Testis (tissue), 3 donors: ENCODE measurements around the gene TBL1XR1. TPM values are rescaled to one million over a fixed set of nuclear protein-coding genes. Genes with fewer than 3 reads are reported as not detected.
"Not testable (repeated sequence)": the region's sequence is repeated elsewhere in the genome, so short reads cannot be mapped to it uniquely, and the experiment has no call there.

Experiments
- DNase-seq: peaks from one replicate; pipeline ENCODE4 v3.0.0-alpha.2; 2019
- H3K27ac ChIP-seq, 2 donors: fragments of 200-600 bp; sonication (generic); one replicate each; pipeline ENCODE4 v1.5.1; 2019
- H3K27me3 ChIP-seq: fragments of 200-600 bp; sonication (generic); one replicate; pipeline ENCODE4 v1.5.1; 2019
- H3K36me3 ChIP-seq: fragments of 200-600 bp; sonication (generic); one replicate; pipeline ENCODE4 v1.5.1; 2017; ENCODE audit warnings: low read depth; ENCODE audit errors: missing control alignments
- H3K4me1 ChIP-seq: fragments of 200-600 bp; sonication (generic); one replicate; pipeline ENCODE4 v1.5.1; 2019
- H3K4me3 ChIP-seq, 2 donors: fragments of 200-600 bp; sonication (generic); one replicate each; pipeline ENCODE4 v1.5.1; 2017 to 2019
- H3K9me3 ChIP-seq: fragments of 200-600 bp; sonication (generic); one replicate; pipeline ENCODE4 v1.5.1; 2017
- CTCF ChIP-seq, 3 experiments: fragments of 450-650 bp in 2 of 3; fragments of 200-600 bp in 1 of 3; sonication (generic) in 1 of 3; IDR thresholded peaks; one replicate each; pipeline ENCODE4 v1.5.1; 2016 to 2019; ENCODE audit warnings: antibody characterized with exemption in 3 of 3, mild to moderate bottlenecking in 2 of 3, moderate library complexity in 1 of 3
- POLR2A ChIP-seq: fragments of 450-650 bp; IDR thresholded peaks from one replicate; pipeline ENCODE4 v1.6.1; 2017; ENCODE audit warnings: antibody characterized with exemption, mild to moderate bottlenecking, moderate library complexity
- WGBS, 2 donors: methylation state at CpG; one replicate each; pipeline ENCODE4 v1.1.5; 2018; 5-methylcytosine and 5-hydroxymethylcytosine counted together
- intact Hi-C: fragments of 100-400 bp; cut with DNase I; formaldehyde crosslinking; loops from one replicate; pipeline ENCODE4 v1.15.1; 2023; ENCODE audit warnings: low total_unique reads
- polyA plus RNA-seq: library from polyadenylated mRNA; stranded (reverse); fragments of 350-450 nt; fragmentation: Illumina TruSeq; extraction: RNeasy Lipid Tissue Mini Kit (QIAGEN cat#74804); gene quantifications from one replicate; pipeline ENCODE4 v1.2.3, GENCODE V29; 2014; ENCODE audit warnings: low read depth, low replicate concordance; ENCODE audit not compliant: insufficient read depth
- total RNA-seq, 2 donors: library from RNA; depleted of rRNA; stranded (reverse); fragments of >200 nt; gene quantifications; one replicate each; pipeline ENCODE4 v1.2.3, GENCODE V29; 2016

Gene TBL1XR1
- total and polyA plus RNA-seq, 3 donors from 2014 or later, result 44.2 to 67.6 (median 59.8) TPM

DNA sequence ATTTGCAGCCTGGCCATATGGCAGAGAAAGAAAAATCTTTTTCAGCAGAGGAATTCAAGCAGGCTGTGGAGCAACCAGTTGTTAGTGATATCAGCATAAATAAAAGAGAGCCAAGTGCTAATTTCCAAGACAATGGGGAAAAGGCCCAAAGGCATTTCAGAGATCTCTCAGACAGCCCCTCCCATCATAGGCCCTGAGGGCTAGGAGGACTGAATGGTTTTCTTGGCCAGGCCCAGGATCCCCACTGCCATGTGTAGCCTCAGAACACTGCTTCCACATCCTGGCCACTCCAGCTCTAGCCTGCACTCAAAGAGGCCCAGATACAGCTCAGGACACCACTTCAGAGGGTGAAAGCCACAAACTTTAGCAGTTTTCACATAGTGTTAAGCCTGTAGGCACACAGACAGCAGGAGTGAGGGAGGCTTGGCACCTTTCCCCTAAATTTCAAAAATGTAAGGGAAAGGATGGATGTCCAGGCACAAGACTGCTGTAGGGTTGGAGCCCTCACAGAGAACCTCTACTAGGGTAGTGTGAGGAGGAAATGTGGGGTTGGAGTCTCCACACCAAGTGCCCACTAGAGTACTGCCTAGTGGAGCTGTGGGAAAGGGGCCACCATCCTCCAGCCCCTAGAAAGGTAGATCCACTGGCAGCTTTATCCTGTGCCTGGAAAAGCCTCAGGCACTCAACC, 191.4 kb downstream of the TBL1XR1 start:
- TF ChIP-seq POLR2A (no peak), CTCF (IDR thresholded peaks at IDR 0.05) (no peak)
- no peaks in the 10 kb centered on the region for H3K27me3 ChIP-seq
- H3K9me3 ChIP-seq, result peaks cover 5% of the 10 kb centered on the region
- no peaks in the 10 kb centered on the region for H3K4me1 ChIP-seq
- no peaks in the 10 kb centered on the region for H3K36me3 ChIP-seq
- intact Hi-C loops, result no loop called here
- no peak for DNase-seq
- no peak overlapping the region for H3K4me3 ChIP-seq
- H3K27ac ChIP-seq, result no peak overlapping the region

- H3K9me3 ChIP-seq, H3K27me3 ChIP-seq, H3K27ac ChIP-seq, DNase-seq, H3K4me3 ChIP-seq, intact Hi-C loops, H3K36me3 ChIP-seq, H3K4me1 ChIP-seq: not testable (repeated sequence)
- WGBS, 2 donors, result 78 to 94% methylated on average over 2 of the region's 2 CpGs
These were observed 197.1 kb downstream of the TBL1XR1 start for GRCh38 chr3:177000159-177000558.

- TF ChIP-seq POLR2A, result no peak
- TF ChIP-seq CTCF (IDR thresholded peaks at IDR 0.05), result no peak
- Histone ChIP-seq H3K4me3 (no peak overlapping the region), H3K36me3 (no peaks in the 10 kb centered on the region), H3K27ac (no peak overlapping the region), H3K9me3 (no peaks in the 10 kb centered on the region), H3K27me3 (no peaks in the 10 kb centered on the region), H3K4me1 (no peaks in the 10 kb centered on the region)
- intact Hi-C loops, result no loop called here
- 85 to 94% methylated on average over 2 of the region's 2 CpGs for WGBS, 2 donors
- DNase-seq, result no peak
These were observed 201.3 kb downstream of the TBL1XR1 start for GRCh38 chr3:176995946-176996345.

GRCh38 chr3:176994891-176995781, 202.1 kb downstream of the TBL1XR1 start:
- Histone ChIP-seq H3K9me3 (no peaks in the 10 kb centered on the region), H3K4me1 (no peaks in the 10 kb centered on the region), H3K36me3 (no peaks in the 10 kb centered on the region), H3K4me3 (no peak overlapping the region), H3K27ac (no peak overlapping the region), H3K27me3 (no peaks in the 10 kb centered on the region)
- no peak for TF ChIP-seq POLR2A
- TF ChIP-seq CTCF (IDR thresholded peaks at IDR 0.05), result no peak
- no peak for DNase-seq
- 94 to 97% methylated on average over 4 of the region's 4 CpGs for WGBS, 2 donors
- intact Hi-C loops, result no loop called here

DNA sequence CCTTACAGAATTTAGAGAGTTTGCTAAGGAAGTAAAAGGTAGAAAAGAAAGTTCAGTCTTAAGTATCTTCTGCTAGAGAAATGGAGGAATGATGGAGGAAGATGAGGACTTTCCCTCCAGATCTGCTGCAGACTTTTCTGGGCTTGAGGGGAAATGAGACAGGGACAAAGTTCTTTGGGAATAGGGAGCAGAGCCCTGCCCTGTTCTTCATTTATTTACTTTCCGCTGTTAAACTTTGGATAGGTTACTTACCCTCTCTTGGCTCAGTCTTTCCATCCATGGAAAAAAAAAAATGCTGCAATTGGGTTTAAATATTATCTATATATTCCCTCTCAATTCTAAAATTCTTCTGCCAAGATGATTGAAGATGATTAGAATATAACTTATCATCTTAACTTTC, 202.9 kb downstream of the TBL1XR1 start:
- no peak for TF ChIP-seq CTCF (IDR thresholded peaks at IDR 0.05)
- no peak for TF ChIP-seq POLR2A
- H3K4me1 ChIP-seq, result no peaks in the 10 kb centered on the region
- no peak overlapping the region for H3K4me3 ChIP-seq
- WGBS, 2 donors, result 95 to 97% methylated on average over 1 of the region's 1 CpG
- no peak for DNase-seq
- no peaks in the 10 kb centered on the region for H3K27me3 ChIP-seq
- no peaks in the 10 kb centered on the region for H3K36me3 ChIP-seq
- intact Hi-C loops, result no loop called here
- no peak overlapping the region for H3K27ac ChIP-seq
- no peaks in the 10 kb centered on the region for H3K9me3 ChIP-seq
